GM21786 (cell line): ENCODE results near the gene WASHC2C.
"Not testable (repeated sequence)": the region's sequence is repeated elsewhere in the genome, so short reads cannot be mapped to it uniquely, and the experiment has no call there.

ENCODE experiments used
- ATAC-seq: cut with Tn5 transposase; IDR thresholded peaks from one replicate; pipeline ENCODE4 v1.9.1; 2021; ENCODE audit not compliant: unreplicated experiment

The WASHC2C gene

GRCh38 chr10:45726703-45727420 is at the start of gene WASHC2C:
TSS of gene WASHC2C (plus strand) at chr10:45727266. CDS start at chr10:45727318, 52 bp downstream.
- ATAC-seq = peak; percentile 97

GRCh38 chr10:45678467-45678866 is 48.6 kb upstream of the WASHC2C start:
- not testable (repeated sequence) for ATAC-seq

- ATAC-seq = peak; percentile 89
These were observed 16.8 kb upstream of the WASHC2C start for GRCh38 chr10:45710200-45710796.

- not testable (repeated sequence) for ATAC-seq
These were observed 15.8 kb upstream of the WASHC2C start for GRCh38 chr10:45711223-45711622.

GRCh38 chr10:45717053-45717452 is 10.0 kb upstream of the WASHC2C start:
- ATAC-seq = not testable (repeated sequence)

GRCh38 chr10:45717642-45718041 is 9.4 kb upstream of the WASHC2C start:
- not testable (repeated sequence) for ATAC-seq

- not testable (repeated sequence) for ATAC-seq
These were observed 5.6 kb upstream of the WASHC2C start for GRCh38 chr10:45721503-45721902.

- not testable (repeated sequence) for ATAC-seq
These were observed 3.2 kb upstream of the WASHC2C start for GRCh38 chr10:45723851-45724250.

- ATAC-seq = peak; percentile 51
These were observed 427 bp downstream of the WASHC2C start for GRCh38 chr10:45727421-45727965.

GRCh38 chr10:45734449-45734848 is 7.4 kb downstream of the WASHC2C start:
- ATAC-seq = not testable (repeated sequence)

GRCh38 chr10:45734867-45735266 is 7.8 kb downstream of the WASHC2C start:
- ATAC-seq = not testable (repeated sequence)

GRCh38 chr10:45741559-45741958 is 14.5 kb downstream of the WASHC2C start:
- not testable (repeated sequence) for ATAC-seq

GRCh38 chr10:45742014-45742413 is 14.9 kb downstream of the WASHC2C start:
- ATAC-seq = not testable (repeated sequence)

- ATAC-seq = not testable (repeated sequence)
These were observed 24.1 kb downstream of the WASHC2C start for GRCh38 chr10:45751141-45751540.

- ATAC-seq = not testable (repeated sequence)
These were observed 25.1 kb downstream of the WASHC2C start for GRCh38 chr10:45752210-45752609.

- not testable (repeated sequence) for ATAC-seq
These were observed 27.0 kb downstream of the WASHC2C start for GRCh38 chr10:45753979-45754495.

GRCh38 chr10:45755083-45755482 is 28.0 kb downstream of the WASHC2C start:
- not testable (repeated sequence) for ATAC-seq

GRCh38 chr10:45756065-45756464 is 29.0 kb downstream of the WASHC2C start:
- not testable (repeated sequence) for ATAC-seq

- ATAC-seq = not testable (repeated sequence)
These were observed 30.8 kb downstream of the WASHC2C start for GRCh38 chr10:45757661-45758396.

- peak; percentile 69 for ATAC-seq
These were observed 34.6 kb downstream of the WASHC2C start for GRCh38 chr10:45761622-45762021.

GRCh38 chr10:45763037-45763436 is 36.0 kb downstream of the WASHC2C start:
- not testable (repeated sequence) for ATAC-seq
